Lower lobe of right lung (tissue), 2 donors: ENCODE measurements around the gene KCNN4. TPM values are rescaled to one million over a fixed set of nuclear protein-coding genes. Genes with fewer than 3 reads are reported as not detected.

Experiments
- ATAC-seq, 2 donors: fragments of 200-7000 bp; cut with Tn5 transposase; one replicate each; pipeline ENCODE4 v1.9.1; 2020 to 2022; ENCODE audit warnings: mild to moderate bottlenecking in 2 of 2, moderate library complexity in 2 of 2
- DNase-seq: peaks from one replicate; pipeline ENCODE4 v3.0.0-alpha.2; 2020
- H3K27ac ChIP-seq: fragments of 200-600 bp; one replicate; pipeline ENCODE4 v1.8.0; 2022
- H3K27me3 ChIP-seq: fragments of 200-600 bp; one replicate; pipeline ENCODE4 v1.8.0; 2022; ENCODE audit warnings: low read depth
- H3K36me3 ChIP-seq: fragments of 200-600 bp; one replicate; pipeline ENCODE4 v1.8.0; 2022; ENCODE audit warnings: mild to moderate bottlenecking
- H3K4me1 ChIP-seq: fragments of 200-600 bp; one replicate; pipeline ENCODE4 v1.8.0; 2022
- H3K4me3 ChIP-seq: fragments of 200-600 bp; one replicate; pipeline ENCODE4 v1.8.0; 2022; ENCODE audit warnings: mild to moderate bottlenecking
- H3K9me3 ChIP-seq: fragments of 200-600 bp; one replicate; pipeline ENCODE4 v1.8.0; 2022
- CTCF ChIP-seq: fragments of 200-600 bp; IDR thresholded peaks from one replicate; pipeline ENCODE4 v1.8.0; 2022; ENCODE audit warnings: antibody characterized with exemption, mild to moderate bottlenecking
- intact Hi-C: fragments of 100-400 bp; cut with DNase I; formaldehyde crosslinking; loops from one replicate; pipeline ENCODE4 v1.11.0; 2022
- total RNA-seq: library from RNA; stranded (reverse); fragmentation: NEBNext Ultra II Directional; extraction: Animal tissue kit (Norgen Biotek cat#: 25700); gene quantifications from one replicate; pipeline ENCODE4 v1.2.1, GENCODE V29; 2021
- donor health status: DM: no; HTN: yes; CAD: no; lungs with severe emphysema.

The KCNN4 gene
- total RNA-seq, 1 donor from 2014 or later = 3.6 TPM

DNA sequence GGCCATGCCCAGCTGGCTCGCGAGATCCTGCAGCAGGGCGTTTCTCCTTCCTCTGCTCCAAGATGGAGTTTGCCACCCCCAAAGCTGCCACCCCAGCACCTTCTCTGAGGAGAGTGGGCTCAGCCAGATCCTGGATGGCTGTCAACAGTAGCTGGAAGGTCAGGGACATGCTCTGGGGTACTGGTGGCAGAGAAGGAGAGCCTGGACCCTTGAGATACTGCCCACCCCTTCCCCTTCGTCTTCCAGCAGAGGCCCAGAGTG lies 53.2 kb downstream of the KCNN4 start:
- no peak for TF ChIP-seq CTCF
- H3K9me3 ChIP-seq = no peaks in the 10 kb centered on the region
- H3K36me3 ChIP-seq = peaks cover 47% of the 10 kb centered on the region
- H3K27ac ChIP-seq = no peak overlapping the region
- intact Hi-C loops = no loop called here
- no peaks in the 10 kb centered on the region for H3K27me3 ChIP-seq
- DNase-seq (no peak), ATAC-seq (no peak)
- peaks cover 20% of the 10 kb centered on the region for H3K4me1 ChIP-seq
- H3K4me3 ChIP-seq = no peak overlapping the region

- H3K27ac ChIP-seq = no peak overlapping the region
- DNase-seq = no peak
- H3K4me1 ChIP-seq = peaks cover 16% of the 10 kb centered on the region
- no peaks in the 10 kb centered on the region for H3K9me3 ChIP-seq
- intact Hi-C loops = no loop called here
- H3K36me3 ChIP-seq = peaks cover 41% of the 10 kb centered on the region
- no peak for ATAC-seq
- no peak for TF ChIP-seq CTCF
- H3K27me3 ChIP-seq = no peaks in the 10 kb centered on the region
- no peak overlapping the region for H3K4me3 ChIP-seq
Observed at GRCh38 chr19:43726736-43727592, 53.8 kb downstream of the KCNN4 start.

- ATAC-seq (no peak), DNase-seq (no peak)
- no peak for TF ChIP-seq CTCF
- Histone ChIP-seq H3K27me3 (no peaks in the 10 kb centered on the region), H3K36me3 (peaks cover 26% of the 10 kb centered on the region), H3K4me3 (no peak overlapping the region), H3K9me3 (no peaks in the 10 kb centered on the region), H3K27ac (no peak overlapping the region), H3K4me1 (peaks cover 9% of the 10 kb centered on the region)
- intact Hi-C loops = no loop called here
Observed at GRCh38 chr19:43725468-43725867, 55.3 kb downstream of the KCNN4 start.

DNA sequence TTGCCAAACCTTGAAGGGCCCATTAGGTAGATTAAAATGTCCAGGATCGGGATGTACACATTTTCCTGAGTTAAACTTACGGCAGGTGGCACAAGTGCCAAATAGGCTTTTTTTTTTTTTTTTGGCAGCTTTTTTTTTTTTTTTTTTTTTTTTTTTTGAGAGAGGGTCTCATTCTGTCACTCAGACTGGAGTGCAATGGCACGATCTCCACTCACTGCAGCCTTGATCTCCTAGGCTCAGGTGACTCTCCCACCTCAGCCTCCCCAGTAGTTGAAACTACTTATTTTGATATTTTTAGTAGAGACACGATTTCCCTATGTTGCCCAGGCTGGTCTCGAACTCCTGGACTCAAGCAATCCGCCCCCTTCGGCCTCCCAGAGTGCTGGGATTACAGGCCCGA lies 55.9 kb downstream of the KCNN4 start:
- Histone ChIP-seq H3K27ac (no peak overlapping the region), H3K9me3 (no peaks in the 10 kb centered on the region), H3K36me3 (peaks cover 20% of the 10 kb centered on the region), H3K4me1 (peaks cover 9% of the 10 kb centered on the region), H3K27me3 (no peaks in the 10 kb centered on the region), H3K4me3 (no peak overlapping the region)
- ATAC-seq (no peak), DNase-seq (no peak)
- intact Hi-C loops = no loop called here
- no peak for TF ChIP-seq CTCF

DNA sequence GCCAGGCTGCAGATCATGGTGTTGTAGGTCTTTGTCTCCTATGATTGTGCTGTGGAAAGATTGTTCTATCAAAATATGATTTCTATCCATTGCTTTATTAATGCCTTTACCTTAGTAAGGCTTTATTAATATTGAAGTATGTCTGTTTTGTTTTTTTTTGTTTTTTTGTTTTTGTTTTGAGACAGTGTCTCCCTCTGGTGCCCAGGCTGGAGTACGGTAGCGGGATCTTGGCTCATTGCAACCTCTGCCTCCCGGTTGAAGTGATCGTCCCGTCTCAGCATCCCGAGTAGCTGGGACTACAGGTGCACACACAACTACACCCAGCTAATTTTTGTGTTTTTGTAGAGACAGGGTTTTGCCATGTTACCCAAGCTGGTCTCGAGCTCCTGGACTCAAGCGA lies 57.2 kb downstream of the KCNN4 start:
- TF ChIP-seq CTCF = peak; percentile 30
- ATAC-seq = no peak
- no peak for DNase-seq
- no peak overlapping the region for H3K27ac ChIP-seq
- peaks cover 9% of the 10 kb centered on the region for H3K4me1 ChIP-seq
- intact Hi-C loops = no loop called here
- no peak overlapping the region for H3K4me3 ChIP-seq
- H3K36me3 ChIP-seq = peaks cover 7% of the 10 kb centered on the region
- no peaks in the 10 kb centered on the region for H3K9me3 ChIP-seq
- H3K27me3 ChIP-seq = no peaks in the 10 kb centered on the region
